Neuronal stem cell (in vitro differentiated cells): ENCODE measurements around the gene HMCN1.
"Not testable (repeated sequence)": the region's sequence is repeated elsewhere in the genome, so short reads cannot be mapped to it uniquely, and the experiment has no call there.

Experiments
- DNase-seq: peaks from one replicate; pipeline ENCODE4 v3.0.0-alpha.2; 2013; ENCODE audit warnings: low spot score
- H2AFZ ChIP-seq: one replicate; pipeline ENCODE4 v1.6.1; 2013; ENCODE audit warnings: mild to moderate bottlenecking, low read length, inconsistent platforms
- H2AK5ac ChIP-seq: 2 replicates; pipeline ENCODE4 v1.6.1; 2013; ENCODE audit warnings: low read depth, mild to moderate bottlenecking, inconsistent platforms, low read length, moderate library complexity, mixed read lengths
- H2BK120ac ChIP-seq: 2 replicates; pipeline ENCODE4 v1.6.1; 2013; ENCODE audit warnings: low read depth, mild to moderate bottlenecking, inconsistent platforms, low read length, moderate library complexity, mixed read lengths
- H2BK12ac ChIP-seq: one replicate; pipeline ENCODE4 v1.6.1; 2013; ENCODE audit warnings: low read length, inconsistent platforms
- H2BK15ac ChIP-seq: 2 replicates; pipeline ENCODE4 v1.6.1; 2013; ENCODE audit warnings: mild to moderate bottlenecking, low read length, inconsistent platforms, mixed read lengths
- H2BK5ac ChIP-seq: one replicate; pipeline ENCODE4 v1.6.1; 2013; ENCODE audit warnings: inconsistent platforms, mild to moderate bottlenecking, low read length, moderate library complexity
- H3K14ac ChIP-seq: one replicate; pipeline ENCODE4 v1.6.1; 2013; ENCODE audit warnings: low read length, inconsistent platforms
- H3K18ac ChIP-seq: 2 replicates; pipeline ENCODE4 v1.6.1; 2013; ENCODE audit warnings: low read length, inconsistent platforms
- H3K23ac ChIP-seq: 2 replicates; pipeline ENCODE4 v1.6.1; 2013; ENCODE audit warnings: low read depth, mild to moderate bottlenecking, mixed read lengths, low read length, inconsistent platforms; ENCODE audit not compliant: poor library complexity
- H3K27ac ChIP-seq: replicated peaks from 3 replicates; pipeline ENCODE4 v1.5.1; 2013; ENCODE audit warnings: low read length, inconsistent platforms
- H3K27me3 ChIP-seq, 3 experiments: 2 replicates each; pipeline ENCODE4 v1.6.1; 2013; ENCODE audit warnings: low read length in 3 of 3, mild to moderate bottlenecking in 2 of 3, inconsistent platforms in 1 of 3, low read depth in 1 of 3, mixed read lengths in 1 of 3, moderate library complexity in 1 of 3; ENCODE audit not compliant: control insufficient read depth in 3 of 3, insufficient read depth in 3 of 3
- H3K36me3 ChIP-seq, 2 donors: replicated peaks in 1 of 2; 2 replicates each; pipeline ENCODE4 v1.6.1; 2013; ENCODE audit warnings: low read length in 2 of 2; ENCODE audit not compliant: control insufficient read depth in 2 of 2, insufficient read depth in 2 of 2
- H3K4ac ChIP-seq: 2 replicates; pipeline ENCODE4 v1.6.1; 2013; ENCODE audit warnings: inconsistent platforms, mild to moderate bottlenecking, low read length, moderate library complexity
- H3K4me1 ChIP-seq, 2 donors: 1 replicate in 1 of 2; 2 replicates in 1 of 2; pipeline ENCODE4 v1.6.1; 2013; ENCODE audit warnings: low read length in 2 of 2, low read depth in 1 of 2; ENCODE audit not compliant: control insufficient read depth in 2 of 2, insufficient read depth in 1 of 2
- H3K4me2 ChIP-seq: one replicate; pipeline ENCODE4 v1.6.1; 2013; ENCODE audit warnings: mild to moderate bottlenecking, low read length, inconsistent platforms; ENCODE audit not compliant: insufficient read depth, poor library complexity, severe bottlenecking
- H3K4me3 ChIP-seq, 2 donors: 2 replicates each; pipeline ENCODE4 v1.5.1; 2013; ENCODE audit warnings: low read length in 2 of 2, mild to moderate bottlenecking in 2 of 2, inconsistent platforms in 1 of 2, moderate library complexity in 1 of 2
- H3K79me1 ChIP-seq: one replicate; pipeline ENCODE4 v1.6.1; 2013; ENCODE audit warnings: low read depth, mild to moderate bottlenecking, inconsistent platforms, low read length, moderate library complexity
- H3K9ac ChIP-seq: one replicate; pipeline ENCODE4 v1.6.1; 2013; ENCODE audit warnings: mild to moderate bottlenecking, low read depth, low read length, inconsistent platforms; ENCODE audit not compliant: poor library complexity
- H3K9me3 ChIP-seq, 2 donors: replicated peaks in 1 of 2; 2 replicates each; pipeline versions ENCODE3 to v1.6.1; 2013; ENCODE audit warnings: low read length in 2 of 2, mild to moderate bottlenecking in 2 of 2, inconsistent platforms in 1 of 2, low read depth in 1 of 2, mixed read lengths in 1 of 2, moderate library complexity in 1 of 2; ENCODE audit not compliant: control insufficient read depth in 2 of 2, insufficient read depth in 1 of 2
- H4K8ac ChIP-seq: one replicate; pipeline ENCODE4 v1.6.1; 2013; ENCODE audit warnings: low read depth, mild to moderate bottlenecking, inconsistent platforms, low read length, moderate library complexity
- H4K91ac ChIP-seq: one replicate; pipeline ENCODE4 v1.6.1; 2013; ENCODE audit warnings: low read length, low read depth, mild to moderate bottlenecking, inconsistent platforms; ENCODE audit not compliant: poor library complexity
- WGBS, 2 donors: extraction: QIAGEN DNeasy Blood & Tissue Kit; methylation state at CpG; one replicate each; pipeline ENCODE4 v1.1.7; 2013; ENCODE audit warnings: missing lambda C conversion rate in 2 of 2, mixed read lengths in 1 of 2; ENCODE audit not compliant: insufficient read length in 2 of 2, insufficient replicate concordance in 1 of 2; ENCODE audit errors: extremely low coverage in 2 of 2; 5-methylcytosine and 5-hydroxymethylcytosine counted together

Gene HMCN1

DNA sequence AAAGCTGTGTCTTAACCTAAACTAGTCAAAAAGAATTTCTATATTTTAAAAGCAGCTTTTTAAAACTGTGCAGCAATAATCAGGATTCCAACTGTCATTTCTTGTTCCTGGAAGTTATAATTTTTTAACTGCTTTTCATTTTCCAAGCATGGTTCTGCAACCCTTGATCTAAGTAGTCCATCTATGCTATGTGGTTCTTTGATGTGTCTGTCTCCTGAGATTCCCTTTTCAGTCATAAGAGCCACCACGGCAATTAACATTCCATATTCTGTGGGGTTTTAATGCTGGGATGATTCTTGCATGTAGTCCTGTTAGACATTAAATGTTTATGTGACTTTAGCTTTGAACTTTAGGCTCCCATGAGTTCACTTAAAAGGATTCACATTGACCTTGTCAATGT is 420.5 kb downstream of the HMCN1 start:
- no peak overlapping the region for H2BK15ac ChIP-seq
- no CpG with 5 or more reads among the region's 1 CpG for WGBS, 2 donors
- H3K9ac ChIP-seq = no peak overlapping the region
- no peaks in the 10 kb centered on the region for H3K27me3 ChIP-seq
- H3K4me2 ChIP-seq = no peak overlapping the region
- H3K18ac ChIP-seq = no peak overlapping the region
- H4K91ac ChIP-seq = no peak overlapping the region
- H3K4ac ChIP-seq = no peak overlapping the region
- no peak overlapping the region for H3K14ac ChIP-seq
- no peak overlapping the region for H2BK5ac ChIP-seq
- H3K79me1 ChIP-seq = no peaks in the 10 kb centered on the region
- no peak overlapping the region for H2AFZ ChIP-seq
- no peak overlapping the region for H2BK120ac ChIP-seq
- H3K23ac ChIP-seq = no peak overlapping the region
- H3K4me3 ChIP-seq = no peak overlapping the region
- H3K9me3 ChIP-seq = no peaks in the 10 kb centered on the region
- H3K27ac ChIP-seq = no peak overlapping the region
- H3K4me1 ChIP-seq = peaks cover 0 to 1% of the 10 kb centered on the region in 2 donors
- H3K36me3 ChIP-seq = no peaks in the 10 kb centered on the region
- H2AK5ac ChIP-seq = no peak overlapping the region
- H4K8ac ChIP-seq = no peak overlapping the region
- no peak for DNase-seq
- no peak overlapping the region for H2BK12ac ChIP-seq

DNA sequence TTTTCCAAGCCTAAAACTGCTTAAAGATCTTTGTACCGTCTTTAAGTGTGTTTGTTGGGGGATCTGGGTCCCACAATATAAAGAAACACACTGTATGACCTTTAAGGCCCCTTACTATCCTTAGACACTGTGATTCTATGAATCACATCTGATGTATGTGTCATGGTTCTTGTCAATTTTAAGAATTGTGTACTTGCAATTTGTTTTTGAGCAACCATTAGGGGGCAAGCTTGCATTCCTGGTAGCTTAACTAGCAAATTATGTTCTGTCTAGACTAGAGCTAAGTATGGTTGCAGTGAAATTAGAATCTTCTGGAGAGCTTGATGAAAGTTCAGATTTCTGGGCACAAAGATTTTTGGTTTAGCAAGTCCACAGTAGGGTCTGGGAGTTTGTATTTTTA is 421.4 kb downstream of the HMCN1 start:
- Histone ChIP-seq H3K4ac (no peak overlapping the region), H2AK5ac (no peak overlapping the region), H3K4me3 (no peak overlapping the region), H2AFZ (no peak overlapping the region), H2BK120ac (no peak overlapping the region), H3K79me1 (no peaks in the 10 kb centered on the region), H3K23ac (no peak overlapping the region), H4K8ac (no peak overlapping the region), H3K4me1 (peaks cover 0 to 1% of the 10 kb centered on the region in 2 donors), H3K9ac (no peak overlapping the region), H4K91ac (no peak overlapping the region), H3K27me3 (no peaks in the 10 kb centered on the region), H3K18ac (no peak overlapping the region), H3K36me3 (no peaks in the 10 kb centered on the region), H3K27ac (no peak overlapping the region), H3K9me3 (no peaks in the 10 kb centered on the region), H3K14ac (no peak overlapping the region), H2BK12ac (no peak overlapping the region), H2BK15ac (no peak overlapping the region), H2BK5ac (no peak overlapping the region), H3K4me2 (no peak overlapping the region)
- WGBS, 2 donors = no CpG with 5 or more reads among the region's 1 CpG
- no peak for DNase-seq

DNA sequence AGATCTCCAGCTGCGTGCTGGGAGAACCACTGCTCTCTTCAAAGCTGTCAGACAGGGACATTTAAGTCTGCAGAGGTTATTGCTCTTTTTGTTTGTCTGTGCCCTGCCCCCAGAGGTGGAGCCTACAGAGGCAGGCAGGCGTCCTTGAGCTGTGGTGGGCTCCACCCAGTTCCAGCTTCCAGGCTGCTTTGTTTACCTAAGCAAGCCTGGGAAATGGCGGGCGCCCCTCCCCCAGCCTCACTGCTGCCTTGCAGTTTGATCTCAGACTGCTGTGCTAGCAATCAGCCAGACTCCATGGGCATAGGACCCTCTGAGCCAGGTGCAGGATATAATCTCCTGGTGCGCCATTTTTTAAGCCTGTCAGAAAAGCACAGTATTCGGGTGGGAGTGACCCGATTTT is 428.7 kb downstream of the HMCN1 start:
- not testable (repeated sequence) for H3K4me3 ChIP-seq, H3K27ac ChIP-seq, H2BK120ac ChIP-seq, H2BK12ac ChIP-seq, H3K9me3 ChIP-seq, H3K79me1 ChIP-seq, H3K4ac ChIP-seq, H2BK5ac ChIP-seq, H3K23ac ChIP-seq, H2AK5ac ChIP-seq, H4K91ac ChIP-seq, H3K27me3 ChIP-seq, H2AFZ ChIP-seq, H3K4me1 ChIP-seq, H2BK15ac ChIP-seq, H3K18ac ChIP-seq, H3K4me2 ChIP-seq, H3K14ac ChIP-seq, H3K9ac ChIP-seq, DNase-seq, H3K36me3 ChIP-seq, H4K8ac ChIP-seq
- WGBS, 2 donors = no CpG with 5 or more reads among the region's 7 CpGs

DNA sequence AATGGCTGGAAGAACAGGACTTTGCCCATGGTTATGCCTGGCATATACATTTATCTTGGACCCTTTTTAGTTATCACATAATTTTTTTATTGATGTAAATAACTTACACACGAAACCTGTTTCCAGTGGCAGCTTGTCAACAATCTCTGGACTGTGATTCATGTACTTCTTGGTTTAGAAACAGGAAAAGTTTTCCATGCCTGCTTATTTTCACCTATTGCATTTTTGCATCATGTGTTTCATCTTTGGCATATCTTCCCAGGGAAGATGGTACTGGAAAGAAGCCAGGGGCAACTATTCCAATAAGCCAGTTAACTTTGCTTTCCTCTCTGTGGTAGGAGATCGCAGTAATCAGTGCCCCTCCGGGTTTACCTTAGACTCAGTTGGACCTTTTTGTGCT is 430.6 kb downstream of the HMCN1 start:
- no peak overlapping the region for H2AK5ac ChIP-seq
- H3K14ac ChIP-seq = no peak overlapping the region
- WGBS, 2 donors = no CpG with 5 or more reads among the region's 3 CpGs
- no peak overlapping the region for H3K27ac ChIP-seq
- H4K91ac ChIP-seq = no peak overlapping the region
- no peak overlapping the region for H3K4me2 ChIP-seq
- DNase-seq = no peak
- H3K79me1 ChIP-seq = no peaks in the 10 kb centered on the region
- H3K9me3 ChIP-seq = peaks cover 0 to 2% of the 10 kb centered on the region in 2 donors
- no peak overlapping the region for H3K4ac ChIP-seq
- no peaks in the 10 kb centered on the region for H3K4me1 ChIP-seq
- H2BK12ac ChIP-seq = no peak overlapping the region
- H2AFZ ChIP-seq = no peak overlapping the region
- H3K23ac ChIP-seq = no peak overlapping the region
- no peaks in the 10 kb centered on the region for H3K36me3 ChIP-seq
- H2BK120ac ChIP-seq = no peak overlapping the region
- H2BK5ac ChIP-seq = no peak overlapping the region
- H2BK15ac ChIP-seq = no peak overlapping the region
- H3K27me3 ChIP-seq = no peaks in the 10 kb centered on the region
- no peak overlapping the region for H3K18ac ChIP-seq
- no peak overlapping the region for H3K4me3 ChIP-seq
- no peak overlapping the region for H4K8ac ChIP-seq
- no peak overlapping the region for H3K9ac ChIP-seq
